UCSD-AML1 (cell line): ENCODE measurements around the gene FAM217A.
A peak's percentile ranks its signal among the peaks of the same experiment; 100 is the strongest.

Experiments
- DNase-seq: peaks from one replicate; lab custom pipeline; 2025; ENCODE audit not compliant: unreplicated experiment; lab: John Stamatoyannopoulos, UW

The FAM217A gene

DNA sequence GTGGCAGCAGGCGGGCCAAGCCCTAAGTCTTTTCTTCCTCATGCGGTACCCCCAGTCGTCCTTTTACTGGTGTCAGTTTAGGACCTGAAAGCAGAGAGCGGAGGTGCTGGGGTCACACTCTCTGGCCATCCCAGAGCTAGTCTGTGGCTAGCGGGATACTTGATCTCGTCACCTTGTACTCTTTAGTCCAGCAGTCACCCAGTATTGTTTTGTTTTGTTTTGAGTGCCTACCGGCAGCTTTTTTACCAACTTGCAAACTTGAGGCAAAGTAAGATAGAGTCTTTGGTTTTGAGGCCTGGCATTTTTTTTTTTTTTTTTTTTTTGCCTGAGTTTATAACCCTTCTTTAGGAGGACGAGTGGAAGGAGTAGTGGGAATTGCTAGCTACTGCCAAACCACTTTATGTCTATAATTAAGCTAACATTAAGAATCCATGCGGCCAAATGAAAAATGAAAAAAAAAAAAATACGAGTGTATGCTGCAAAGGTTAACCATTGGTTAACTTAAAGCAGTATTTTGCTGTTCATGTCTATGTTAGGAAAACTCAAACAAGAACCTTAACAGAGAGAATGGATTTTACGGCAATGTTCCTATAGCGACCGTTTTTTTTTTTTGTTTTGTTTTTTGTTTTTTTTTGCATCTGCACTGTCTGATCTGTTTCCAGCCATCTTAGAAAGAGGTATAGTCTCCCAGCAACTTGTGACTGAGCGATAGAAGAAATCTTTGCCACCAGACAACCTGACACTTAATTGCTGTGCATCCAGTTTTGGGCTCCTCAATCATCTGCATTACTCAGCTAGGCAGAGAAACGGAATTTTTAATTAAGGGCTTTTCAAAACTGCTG is 56.9 kb downstream of the FAM217A start:
- DNase-seq, result no peak

DNA sequence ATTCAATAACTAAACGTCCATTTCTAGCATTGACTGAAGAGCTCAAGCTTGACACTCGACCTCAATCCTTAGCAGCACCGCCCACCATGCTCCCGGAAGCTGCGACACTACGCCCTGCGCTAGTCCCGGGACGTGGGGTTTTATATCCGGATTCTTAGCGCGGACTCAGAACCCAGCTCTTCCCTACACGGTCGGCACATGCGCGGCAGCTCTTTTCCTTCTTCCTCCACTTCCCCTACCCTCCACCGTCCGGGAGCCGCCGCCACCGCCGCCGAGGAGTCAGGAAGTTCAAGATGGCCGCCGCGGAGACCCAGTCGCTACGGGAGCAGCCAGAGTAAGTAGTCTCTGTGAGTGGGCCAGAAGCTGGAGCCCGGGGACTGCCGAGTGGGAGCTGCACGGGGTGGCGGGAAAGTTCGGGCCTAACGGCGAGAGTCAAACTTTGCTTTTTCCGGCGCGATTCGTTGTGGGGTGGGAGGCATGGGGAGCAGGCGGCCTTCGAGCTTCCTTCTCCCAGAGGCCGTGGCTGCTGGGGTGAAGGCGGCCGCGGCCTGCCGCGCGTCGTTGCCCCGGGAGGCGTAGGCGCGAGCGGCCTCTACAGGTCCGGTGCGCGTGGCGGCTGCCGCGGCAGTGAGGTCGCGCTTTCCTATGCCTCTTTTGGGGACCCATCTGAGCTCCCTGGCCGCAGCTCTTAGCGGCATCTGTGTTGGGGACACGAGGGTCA is 57.6 kb downstream of the FAM217A start:
- DNase-seq, result peak; percentile 95

DNA sequence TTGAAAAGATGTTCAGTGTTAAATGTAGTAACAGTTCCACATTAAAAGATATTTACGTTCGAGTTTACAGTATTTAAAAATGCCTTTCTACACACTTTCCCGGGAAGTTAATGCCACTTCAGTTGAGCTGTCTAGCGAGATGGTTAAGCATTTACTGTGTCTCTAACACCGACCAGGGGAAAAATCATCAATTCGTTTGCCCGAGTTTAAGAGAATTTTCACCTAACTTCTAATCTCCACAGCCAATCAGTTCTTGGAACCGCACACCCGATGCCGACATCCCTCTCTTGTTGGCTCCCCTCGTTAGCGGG is 58.2 kb downstream of the FAM217A start:
- DNase-seq, result no peak

DNA sequence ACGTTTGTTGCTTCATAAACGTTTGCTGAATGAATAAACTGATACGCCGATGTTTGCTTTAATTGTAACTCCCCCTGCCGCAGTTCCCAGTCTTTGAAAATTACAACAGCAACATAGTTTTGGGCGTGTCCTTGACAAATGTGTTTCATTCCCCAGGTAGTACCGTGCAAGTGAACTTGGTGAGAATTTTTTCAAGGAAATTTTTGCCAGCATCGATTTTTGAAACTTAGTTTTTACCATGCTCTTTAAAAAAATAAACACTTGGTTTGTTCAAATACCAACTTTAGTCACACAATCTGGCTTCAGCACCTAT is 60.1 kb downstream of the FAM217A start:
- DNase-seq, result no peak
